ENCODE results near the gene RGS7.

DNA sequence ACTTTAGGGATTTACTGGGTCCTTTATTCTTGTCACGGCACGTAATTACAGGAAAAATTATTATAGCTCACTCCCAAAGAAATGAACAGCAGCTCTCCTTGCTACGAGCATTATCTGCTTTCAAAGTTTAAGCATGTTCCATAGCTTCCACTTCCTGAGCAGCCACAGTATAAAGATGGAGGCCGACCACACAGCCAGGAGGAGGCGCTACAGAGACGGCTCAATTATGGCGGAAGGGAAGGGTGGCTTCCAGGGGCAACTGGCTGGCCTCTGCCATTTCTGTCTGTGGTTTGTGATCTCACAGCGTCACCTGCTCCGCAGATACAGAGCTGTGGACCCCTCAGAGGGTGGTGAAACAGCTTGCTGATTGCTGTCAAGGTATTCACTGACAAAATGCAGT is 532.8 kb downstream of the RGS7 start:
- no peak for TF ChIP-seq CTCF (conservative IDR thresholded peaks at IDR 0.05 in 1 of 2, IDR thresholded peaks at IDR 0.05 in 1 of 2; ENCODE audit: extremely low read depth in 1 of 2, insufficient read depth in 1 of 2, low read depth in 1 of 2, low read length in 2 of 2)
- TF ChIP-seq EZH2 (IDR thresholded peaks at IDR 0.05; ENCODE audit: borderline replicate concordance, low read length): no peak

All from mammary epithelial cell (primary cell).